Tibial nerve (tissue), 3 donors: ENCODE measurements around the gene AGAP5.
"Not testable (repeated sequence)": the region's sequence is repeated elsewhere in the genome, so short reads cannot be mapped to it uniquely, and the experiment has no call there.

ENCODE experiments used
- POLR2A ChIP-seq, 2 donors: fragments of 450-650 bp; IDR thresholded peaks; one replicate each; pipeline ENCODE4 v1.6.1; 2017; ENCODE audit warnings: antibody characterized with exemption in 2 of 2, mild to moderate bottlenecking in 2 of 2, moderate library complexity in 2 of 2
- TF ChIP-seq, protein P1 (sequence below), 5 experiments: fragments of 200-600 bp in 3 of 5; fragments of 450-650 bp in 2 of 5; sonication (generic) in 3 of 5; IDR thresholded peaks; one replicate each; pipeline ENCODE4 v1.5.1; 2016 to 2019; ENCODE audit warnings: antibody characterized with exemption in 5 of 5, mild to moderate bottlenecking in 3 of 5, moderate library complexity in 2 of 5

- not testable (repeated sequence) for TF ChIP-seq POLR2A (IDR thresholded peaks at IDR 0.05)
- TF ChIP-seq, protein P1, sequence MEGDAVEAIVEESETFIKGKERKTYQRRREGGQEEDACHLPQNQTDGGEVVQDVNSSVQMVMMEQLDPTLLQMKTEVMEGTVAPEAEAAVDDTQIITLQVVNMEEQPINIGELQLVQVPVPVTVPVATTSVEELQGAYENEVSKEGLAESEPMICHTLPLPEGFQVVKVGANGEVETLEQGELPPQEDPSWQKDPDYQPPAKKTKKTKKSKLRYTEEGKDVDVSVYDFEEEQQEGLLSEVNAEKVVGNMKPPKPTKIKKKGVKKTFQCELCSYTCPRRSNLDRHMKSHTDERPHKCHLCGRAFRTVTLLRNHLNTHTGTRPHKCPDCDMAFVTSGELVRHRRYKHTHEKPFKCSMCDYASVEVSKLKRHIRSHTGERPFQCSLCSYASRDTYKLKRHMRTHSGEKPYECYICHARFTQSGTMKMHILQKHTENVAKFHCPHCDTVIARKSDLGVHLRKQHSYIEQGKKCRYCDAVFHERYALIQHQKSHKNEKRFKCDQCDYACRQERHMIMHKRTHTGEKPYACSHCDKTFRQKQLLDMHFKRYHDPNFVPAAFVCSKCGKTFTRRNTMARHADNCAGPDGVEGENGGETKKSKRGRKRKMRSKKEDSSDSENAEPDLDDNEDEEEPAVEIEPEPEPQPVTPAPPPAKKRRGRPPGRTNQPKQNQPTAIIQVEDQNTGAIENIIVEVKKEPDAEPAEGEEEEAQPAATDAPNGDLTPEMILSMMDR (IDR thresholded peaks at IDR 0.05) = not testable (repeated sequence)
These were observed 16.6 kb upstream of the AGAP5 start for GRCh38 chr10:73714483-73714882.
